Activated effector memory CD4-positive, alpha-beta T cell treated with anti-CD3 and anti-CD28 coated beads, Interleukin-2, amount 50 U/mL, for 16 hours (primary cell): Measurements from ENCODE around the gene GRM7.

Experiments
- DNase-seq: peaks from one replicate; pipeline ENCODE4 v3.0.0-alpha.2; 2020

GRM7 gene

DNA sequence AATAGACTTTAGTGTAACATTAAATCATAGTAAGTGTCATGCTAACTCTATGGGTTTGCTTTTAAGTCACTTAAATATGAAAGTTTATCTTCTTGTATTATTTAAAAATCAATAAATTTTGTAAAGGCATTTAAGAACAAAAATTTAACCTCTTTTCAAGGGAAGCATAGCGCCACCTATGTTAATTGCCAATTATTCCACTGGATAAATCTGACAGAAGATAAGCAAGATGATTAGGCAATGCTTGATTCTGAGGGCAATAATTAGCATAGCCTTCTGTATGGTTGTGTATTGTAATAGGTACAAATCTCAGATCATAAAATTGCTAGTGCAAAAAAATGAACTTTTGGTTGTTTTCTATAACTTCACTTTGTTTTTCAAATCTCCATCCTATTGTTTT lies 560.1 kb downstream of the GRM7 start:
- DNase-seq, result no peak

GRCh38 chr3:7423036-7423435 lies 562.1 kb downstream of the GRM7 start:
- no peak for DNase-seq

GRCh38 chr3:7423995-7424394 lies 563.1 kb downstream of the GRM7 start:
- no peak for DNase-seq

GRCh38 chr3:7428206-7428718 lies 567.3 kb downstream of the GRM7 start:
- DNase-seq, result no peak

GRCh38 chr3:7432610-7433009 lies 571.7 kb downstream of the GRM7 start:
- no peak for DNase-seq

DNA sequence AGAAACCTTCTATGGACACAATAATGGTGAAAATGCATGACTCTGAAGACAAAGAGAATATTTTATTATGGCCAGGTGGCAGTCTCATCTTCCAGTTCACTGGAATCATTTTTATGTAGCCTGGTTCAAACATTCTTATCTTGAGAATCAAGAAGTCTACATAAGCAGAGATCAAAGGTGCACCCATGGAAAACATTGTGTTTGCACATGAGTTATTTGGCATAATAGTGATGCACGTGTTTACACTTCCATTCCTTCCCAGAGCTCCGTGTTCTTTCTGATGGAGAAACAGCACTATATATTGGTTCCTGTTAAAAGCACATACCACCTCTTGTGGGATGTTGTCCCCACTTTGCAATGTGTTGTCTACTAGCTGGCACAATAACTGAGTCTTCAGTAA lies 572.2 kb downstream of the GRM7 start:
- DNase-seq, result no peak

GRCh38 chr3:7436542-7436941 lies 575.6 kb downstream of the GRM7 start:
- no peak for DNase-seq

GRCh38 chr3:7437231-7437630 lies 576.3 kb downstream of the GRM7 start:
- no peak for DNase-seq

DNA sequence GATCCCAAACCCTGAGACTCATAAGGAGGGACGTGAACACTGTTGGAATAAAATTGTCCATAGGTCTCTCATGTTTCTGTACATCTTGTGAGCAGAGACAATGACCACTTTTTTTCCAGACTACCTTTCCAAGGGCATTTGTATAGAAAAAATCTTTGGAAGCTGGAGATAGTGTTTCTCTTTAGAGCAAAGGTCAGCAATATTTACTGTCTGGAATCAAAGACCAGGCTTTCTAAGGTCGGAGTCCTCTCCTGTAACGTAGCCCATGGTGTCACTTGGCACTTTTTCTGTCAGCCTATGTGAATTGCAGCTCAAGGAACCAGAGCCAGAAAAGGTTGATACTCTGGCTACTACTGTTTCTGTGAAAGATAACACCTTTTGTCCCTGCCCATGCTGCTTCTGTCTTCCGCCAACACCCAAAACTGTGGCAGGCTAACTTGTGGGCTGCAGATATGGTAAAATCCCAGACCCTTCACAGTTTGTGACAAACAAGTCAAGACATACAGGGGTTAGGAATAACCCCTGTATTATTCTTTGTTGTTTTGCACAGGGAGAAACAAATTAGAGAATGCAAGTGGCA lies 578.3 kb downstream of the GRM7 start:
- DNase-seq, result no peak

- no peak for DNase-seq
Observed at GRCh38 chr3:7444886-7445285, 584.0 kb downstream of the GRM7 start.

DNA sequence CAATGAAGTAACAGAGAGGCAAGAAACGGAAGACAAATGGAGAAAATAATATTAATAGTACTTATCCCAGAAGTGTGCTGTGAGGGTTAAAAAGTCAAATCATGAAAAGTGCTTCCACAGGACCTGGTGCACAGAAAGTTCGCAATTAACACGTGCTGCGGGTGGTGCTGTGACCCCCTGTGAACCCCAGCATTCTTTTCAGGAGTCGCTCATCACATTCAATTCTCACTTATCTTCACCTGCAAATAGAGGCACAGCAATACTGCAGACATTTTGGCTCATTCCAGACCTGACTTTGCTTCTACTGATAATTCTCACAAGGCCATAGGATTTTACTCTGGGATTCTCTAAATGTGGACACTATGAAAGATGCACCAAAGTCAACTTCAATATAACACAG lies 584.4 kb downstream of the GRM7 start:
- DNase-seq, result no peak

- DNase-seq, result no peak
Observed at GRCh38 chr3:7447197-7447769, 586.4 kb downstream of the GRM7 start.

- no peak for DNase-seq
Observed at GRCh38 chr3:7456386-7456785, 595.5 kb downstream of the GRM7 start.

DNA sequence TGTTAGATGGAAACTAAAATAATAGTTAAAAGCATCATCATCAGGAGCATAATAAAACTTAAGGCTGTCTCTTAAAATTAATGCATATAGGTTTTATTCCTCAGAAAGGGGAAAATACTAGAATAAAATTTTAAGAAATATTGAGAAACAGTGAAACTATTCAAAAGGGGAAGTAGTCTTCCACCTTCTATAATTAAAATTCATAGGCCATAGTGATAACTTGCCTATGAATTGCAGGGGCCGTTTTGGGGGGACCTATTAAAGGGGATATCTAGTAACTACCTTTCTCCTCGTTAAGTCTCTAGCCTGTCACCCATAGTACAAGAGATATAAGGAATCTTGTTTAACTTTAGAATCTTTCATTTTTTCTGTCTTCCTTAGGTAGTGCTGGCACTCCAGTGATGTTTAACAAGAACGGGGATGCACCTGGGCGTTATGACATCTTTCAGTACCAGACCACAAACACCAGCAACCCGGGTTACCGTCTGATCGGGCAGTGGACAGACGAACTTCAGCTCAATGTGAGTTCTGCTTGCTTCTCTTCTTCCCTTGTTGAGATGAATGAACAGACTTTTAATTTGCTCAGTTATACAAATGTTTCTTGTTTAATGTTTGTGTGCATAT lies 600.4 kb downstream of the GRM7 start:
- no peak for DNase-seq

DNA sequence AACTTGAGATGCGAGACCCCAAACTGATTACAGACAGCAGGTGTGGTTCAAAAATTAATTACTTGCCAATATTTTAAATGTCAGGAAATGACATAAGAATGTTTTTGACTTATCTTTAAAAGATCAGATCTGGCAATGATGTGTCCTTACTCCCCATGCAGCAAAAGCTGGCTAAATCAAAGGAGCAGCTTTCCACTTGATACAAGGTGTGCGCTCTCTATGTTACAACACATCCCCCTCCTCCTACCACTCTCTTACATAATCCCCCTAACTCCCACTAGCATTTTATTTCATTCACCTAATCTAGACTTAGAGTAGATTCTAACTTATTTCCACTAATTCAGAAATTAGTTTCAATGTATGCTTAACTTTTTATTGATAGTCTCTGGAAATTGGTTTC lies 609.0 kb downstream of the GRM7 start:
- DNase-seq, result no peak

- DNase-seq, result no peak
Observed at GRCh38 chr3:7484636-7485035, 623.7 kb downstream of the GRM7 start.

DNA sequence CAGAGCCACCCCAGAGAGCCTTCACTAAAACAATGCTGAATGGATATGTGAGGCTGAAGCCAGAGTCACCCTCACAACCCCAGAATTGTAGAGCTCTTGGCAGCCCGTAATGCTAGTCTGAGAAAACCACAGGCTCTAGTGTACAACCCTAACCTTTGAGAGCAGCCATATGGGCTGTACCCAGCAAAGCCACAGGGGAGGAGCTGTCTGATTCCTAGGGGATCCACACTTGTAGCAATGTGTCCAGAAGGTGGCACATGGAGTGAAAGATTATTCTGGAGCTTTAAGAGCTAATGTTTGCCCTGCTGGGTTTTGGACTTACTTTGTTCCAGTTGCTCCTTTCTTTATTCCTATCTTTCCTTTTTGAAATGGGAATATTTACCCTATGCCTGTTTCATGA lies 626.8 kb downstream of the GRM7 start:
- no peak for DNase-seq

- no peak for DNase-seq
Observed at GRCh38 chr3:7489417-7489816, 628.5 kb downstream of the GRM7 start.

DNA sequence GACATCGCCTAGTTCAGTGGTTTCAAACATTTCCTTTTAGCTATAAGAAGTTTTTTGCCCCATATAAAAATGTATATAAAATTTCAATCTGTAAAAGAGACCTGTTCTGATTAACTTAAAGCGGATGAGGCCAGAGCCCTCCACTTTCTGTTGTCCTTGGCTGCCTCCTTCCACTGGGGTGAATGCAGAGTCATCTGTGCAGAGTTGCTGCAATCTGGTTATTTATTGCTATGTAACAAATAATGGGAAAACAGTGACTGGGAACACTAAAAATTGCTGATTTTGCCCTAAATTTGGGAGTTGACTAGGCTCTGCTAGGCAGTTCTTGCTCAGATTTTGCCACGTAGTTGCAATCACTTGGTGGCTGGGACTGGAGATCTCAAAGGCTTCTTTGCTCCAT lies 637.8 kb downstream of the GRM7 start:
- DNase-seq, result no peak

- no peak for DNase-seq
Observed at GRCh38 chr3:7503431-7503830, 642.5 kb downstream of the GRM7 start.

DNA sequence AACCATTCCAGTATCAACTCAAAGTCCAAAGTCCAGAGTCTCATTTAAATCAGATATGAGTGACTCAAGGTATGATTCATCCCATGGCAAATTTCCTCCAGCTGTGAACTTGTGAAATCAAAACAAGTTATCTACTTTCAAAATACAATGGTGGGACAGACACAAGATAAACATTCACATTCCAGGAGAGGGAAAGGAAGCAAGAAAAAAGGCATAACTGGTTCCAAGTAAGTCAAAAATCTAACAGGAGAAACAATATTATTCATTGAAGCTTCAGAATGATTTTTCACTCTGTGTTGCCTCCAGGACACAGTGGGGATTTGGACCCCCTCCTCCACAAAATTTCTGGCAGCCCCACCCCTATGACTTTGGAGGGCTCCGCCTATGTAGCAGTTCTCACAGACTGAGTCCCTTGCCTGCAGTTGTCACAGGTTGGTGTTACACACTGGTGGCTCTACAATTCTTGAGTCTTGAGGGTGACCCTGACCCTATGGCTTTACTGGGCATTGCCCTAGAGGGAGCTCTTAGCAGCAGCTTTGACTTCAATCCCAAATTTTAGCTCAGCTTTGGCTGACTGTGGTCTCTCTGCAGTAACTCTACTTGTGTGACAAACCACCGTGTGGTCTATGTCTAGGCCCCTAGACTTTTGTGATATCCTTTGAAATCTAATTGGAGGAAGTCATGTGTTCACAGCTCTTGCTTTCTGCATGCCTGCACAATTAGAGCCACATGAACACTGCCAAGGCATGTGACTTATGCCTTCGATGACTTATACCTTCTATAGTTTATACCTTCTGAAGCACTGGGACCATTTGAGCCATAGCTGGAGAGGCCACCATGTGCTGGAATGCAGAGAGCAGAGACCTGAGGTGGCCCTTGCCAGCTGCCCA lies 644.2 kb downstream of the GRM7 start:
- DNase-seq, result no peak

DNA sequence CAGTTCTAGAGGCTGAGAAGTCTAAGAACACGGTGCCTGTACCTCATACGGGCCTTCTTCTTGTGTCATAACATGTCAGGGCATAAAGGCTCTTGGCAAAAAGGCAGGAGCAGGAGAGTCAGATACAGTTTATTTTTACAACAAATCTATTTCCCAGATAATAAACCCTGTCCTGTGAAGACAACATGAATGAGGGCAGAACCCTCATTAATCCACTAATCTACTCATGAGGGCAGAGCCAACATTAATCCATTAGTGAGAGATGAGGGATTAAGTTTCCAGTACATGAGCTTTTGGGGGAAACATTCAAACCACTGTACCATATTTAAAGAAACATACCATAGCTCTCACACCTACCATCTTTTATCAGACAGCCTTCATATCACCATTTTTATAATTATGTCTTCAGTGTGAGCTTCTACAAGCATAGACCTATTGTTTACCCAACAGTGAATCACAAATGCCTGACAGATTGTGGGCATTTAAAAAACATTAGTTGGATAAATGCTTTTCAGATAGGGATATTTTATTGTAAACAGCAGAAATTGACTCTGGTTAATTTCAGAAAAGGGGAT lies 645.8 kb downstream of the GRM7 start:
- DNase-seq, result no peak

- no peak for DNase-seq
Observed at GRCh38 chr3:7508821-7509220, 647.9 kb downstream of the GRM7 start.
